Thyroid gland (tissue), 4 donors: Measurements from ENCODE around the gene ARHGAP12. TPM values are rescaled to one million over a fixed set of nuclear protein-coding genes. Genes with fewer than 3 reads are reported as not detected.
A peak's percentile ranks its signal among the peaks of the same experiment; 100 is the strongest.

Experiments
- DNase-seq, 2 donors: peaks; one replicate each; pipeline ENCODE4 v3.0.0-alpha.2; 2019
- H3K27ac ChIP-seq, 3 donors: fragments of 200-600 bp; sonication (generic); 1 replicate in 2 of 3; 2 replicates in 1 of 3; pipeline ENCODE4 v1.5.1; 2016 to 2019; ENCODE audit warnings: mild to moderate bottlenecking in 1 of 3, moderate library complexity in 1 of 3
- H3K27me3 ChIP-seq: fragments of 200-600 bp; sonication (generic); one replicate; pipeline ENCODE4 v1.5.1; 2019
- H3K36me3 ChIP-seq, 2 donors: fragments of 200-600 bp; sonication (generic); one replicate each; pipeline ENCODE4 v1.5.1; 2016 to 2019
- H3K4me1 ChIP-seq, 2 donors: fragments of 200-600 bp; sonication (generic); one replicate each; pipeline ENCODE4 v1.5.1; 2017 to 2019
- H3K4me3 ChIP-seq, 3 donors: fragments of 200-600 bp; sonication (generic); replicated peaks in 1 of 3; 1 replicate in 2 of 3; 2 replicates in 1 of 3; pipeline ENCODE4 v1.5.1; 2016; ENCODE audit warnings: mild to moderate bottlenecking in 1 of 3
- H3K9me3 ChIP-seq: fragments of 200-600 bp; sonication (generic); one replicate; pipeline ENCODE4 v1.5.1; 2017
- CTCF ChIP-seq, 6 experiments: fragments of 200-600 bp in 3 of 6; fragments of 450-650 bp in 3 of 6; sonication (generic) in 3 of 6; IDR thresholded peaks; one replicate each; pipeline ENCODE4 v1.5.1; 2016 to 2019; ENCODE audit warnings: antibody characterized with exemption in 6 of 6, mild to moderate bottlenecking in 2 of 6, inconsistent platforms in 1 of 6, moderate library complexity in 1 of 6
- POLR2A ChIP-seq, 2 donors: fragments of 450-650 bp; IDR thresholded peaks; one replicate each; pipeline ENCODE4 v1.6.1; 2017; ENCODE audit warnings: antibody characterized with exemption in 2 of 2, mild to moderate bottlenecking in 2 of 2, moderate library complexity in 1 of 2
- WGBS, 2 donors: methylation state at CpG; one replicate each; pipeline ENCODE4 v1.1.5; 2017; 5-methylcytosine and 5-hydroxymethylcytosine counted together
- intact Hi-C: fragments of 100-400 bp; cut with DNase I; formaldehyde crosslinking; loops from one replicate; pipeline ENCODE4 v1.15.1; 2023
- total RNA-seq, 4 donors: library from RNA; depleted of rRNA; stranded (reverse); fragments of >200 nt; gene quantifications; one replicate each; pipeline ENCODE4 v1.2.3, GENCODE V29; 2016

Gene ARHGAP12
- total RNA-seq, 4 donors from 2014 or later: 49.9 to 67.6 (median 60.8) TPM

GRCh38 chr10:31961277-31962074, 32.8 kb upstream of the ARHGAP12 start:
- intact Hi-C loops: no loop called here
- Histone ChIP-seq H3K9me3 (no peaks in the 10 kb centered on the region), H3K36me3 (no peaks in the 10 kb centered on the region), H3K27ac (no peak overlapping the region), H3K27me3 (no peaks in the 10 kb centered on the region), H3K4me1 (peaks cover 13 to 24% of the 10 kb centered on the region in 2 donors), H3K4me3 (no peak overlapping the region)
- TF ChIP-seq POLR2A (IDR thresholded peaks at IDR 0.05) (no peak), CTCF (IDR thresholded peaks at IDR 0.05) (no peak)
- WGBS, 2 donors: 58 to 65% methylated on average over 8 of the region's 8 CpGs
- DNase-seq: peak; percentile 26 to 36

GRCh38 chr10:31959461-31960173, 31.0 kb upstream of the ARHGAP12 start:
- H3K4me3 ChIP-seq: no peak overlapping the region
- H3K27me3 ChIP-seq: no peaks in the 10 kb centered on the region
- 61 to 86% methylated on average over 3 of the region's 3 CpGs for WGBS, 2 donors
- H3K27ac ChIP-seq: no peak overlapping the region
- no peak for TF ChIP-seq POLR2A (IDR thresholded peaks at IDR 0.05)
- no peak for TF ChIP-seq CTCF (IDR thresholded peaks at IDR 0.05)
- H3K36me3 ChIP-seq: no peaks in the 10 kb centered on the region
- intact Hi-C loops: no loop called here
- no peaks in the 10 kb centered on the region for H3K9me3 ChIP-seq
- peaks cover 13 to 24% of the 10 kb centered on the region in 2 donors for H3K4me1 ChIP-seq
- DNase-seq: no peak

- intact Hi-C loops: no loop called here
- DNase-seq: no peak
Measured at GRCh38 chr10:31958856-31959255, 30.2 kb upstream of the ARHGAP12 start.

GRCh38 chr10:31956200-31956946, 27.7 kb upstream of the ARHGAP12 start:
- H3K27ac ChIP-seq: no peak overlapping the region
- no peaks in the 10 kb centered on the region for H3K27me3 ChIP-seq
- DNase-seq: no peak
- 89 to 92% methylated on average over 5 of the region's 5 CpGs for WGBS, 2 donors
- TF ChIP-seq POLR2A (IDR thresholded peaks at IDR 0.05): no peak
- H3K4me1 ChIP-seq: peaks cover 6 to 9% of the 10 kb centered on the region in 2 donors
- intact Hi-C loops: no loop called here
- no peak overlapping the region for H3K4me3 ChIP-seq
- no peaks in the 10 kb centered on the region for H3K36me3 ChIP-seq
- no peaks in the 10 kb centered on the region for H3K9me3 ChIP-seq

More at GRCh38 chr10:31958856-31959255, 30.2 kb upstream of the ARHGAP12 start:
- Histone ChIP-seq H3K36me3 (no peaks in the 10 kb centered on the region), H3K27me3 (no peaks in the 10 kb centered on the region), H3K9me3 (no peaks in the 10 kb centered on the region), H3K27ac (no peak overlapping the region), H3K4me3 (no peak overlapping the region), H3K4me1 (peaks cover 13 to 24% of the 10 kb centered on the region in 2 donors)
- TF ChIP-seq CTCF (IDR thresholded peaks at IDR 0.05) (no peak), POLR2A (IDR thresholded peaks at IDR 0.05) (no peak)
- 91 to 93% methylated on average over 2 of the region's 2 CpGs for WGBS, 2 donors

GRCh38 chr10:31954410-31955191, 26.0 kb upstream of the ARHGAP12 start:
- Histone ChIP-seq H3K27me3 (no peaks in the 10 kb centered on the region), H3K36me3 (no peaks in the 10 kb centered on the region), H3K27ac (no peak overlapping the region), H3K4me3 (no peak overlapping the region), H3K9me3 (no peaks in the 10 kb centered on the region), H3K4me1 (no peaks in the 10 kb centered on the region)
- DNase-seq: no peak
- intact Hi-C loops: no loop called here
- TF ChIP-seq POLR2A (IDR thresholded peaks at IDR 0.05) (no peak), CTCF (IDR thresholded peaks at IDR 0.05) (no peak)
- WGBS, 2 donors: 88 to 94% methylated on average over 1 to 2 of the region's 2 CpGs
